ENCODE measurements around the gene OTOS.

- TF ChIP-seq RAD21 (CRISPR knock-in tag; IDR thresholded peaks at IDR 0.05) (no peak), ATF1 (CRISPR knock-in tag; IDR thresholded peaks at IDR 0.05) (no peak), CEBPB (IDR thresholded peaks at IDR 0.05; ENCODE audit: borderline replicate concordance, low read depth, low read length) (no peak), HNF4A (CRISPR knock-in tag; IDR thresholded peaks at IDR 0.05) (no peak), CBX5 (CRISPR knock-in tag; IDR thresholded peaks at IDR 0.05; ENCODE audit: borderline replicate concordance) (no peak)
- TF ChIP-seq, protein P1, sequence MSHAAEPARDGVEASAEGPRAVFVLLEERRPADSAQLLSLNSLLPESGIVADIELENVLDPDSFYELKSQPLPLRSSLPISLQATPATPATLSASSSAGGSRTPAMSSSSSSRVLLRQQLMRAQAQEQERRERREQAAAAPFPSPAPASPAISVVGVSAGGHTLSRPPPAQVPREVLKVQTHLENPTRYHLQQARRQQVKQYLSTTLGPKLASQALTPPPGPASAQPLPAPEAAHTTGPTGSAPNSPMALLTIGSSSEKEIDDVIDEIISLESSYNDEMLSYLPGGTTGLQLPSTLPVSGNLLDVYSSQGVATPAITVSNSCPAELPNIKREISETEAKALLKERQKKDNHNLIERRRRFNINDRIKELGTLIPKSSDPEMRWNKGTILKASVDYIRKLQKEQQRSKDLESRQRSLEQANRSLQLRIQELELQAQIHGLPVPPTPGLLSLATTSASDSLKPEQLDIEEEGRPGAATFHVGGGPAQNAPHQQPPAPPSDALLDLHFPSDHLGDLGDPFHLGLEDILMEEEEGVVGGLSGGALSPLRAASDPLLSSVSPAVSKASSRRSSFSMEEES (CRISPR knock-in tag; IDR thresholded peaks at IDR 0.05): no peak
Observed at GRCh38 chr2:240160291-240161086, 20.0 kb upstream of the OTOS start.
